NCI-H345 treated with DMSO at 0.1 percent for 48 hours (cell line): ENCODE measurements around the gene LGALS14.
"Not testable (repeated sequence)": the region's sequence is repeated elsewhere in the genome, so short reads cannot be mapped to it uniquely, and the experiment has no call there.

Source experiments
- DNase-seq: peaks from one replicate; lab custom pipeline; 2025; ENCODE audit not compliant: unreplicated experiment; lab: John Stamatoyannopoulos, UW

The LGALS14 gene

GRCh38 chr19:39704181-39705044, at the start of gene LGALS14:
Gene LGALS14 (plus strand): TSS chr19:39704481. CDS start chr19:39704529, 48 bp downstream.
- DNase-seq: peak; percentile 46

GRCh38 chr19:39655613-39656012, 48.7 kb upstream of the LGALS14 start, which contains the start of gene LGALS16:
Gene LGALS16 (plus strand): TSS chr19:39655913. CDS start chr19:39655962, 49 bp downstream.
- DNase-seq: no peak

- no peak for DNase-seq
Measured at GRCh38 chr19:39659791-39660190, 44.5 kb upstream of the LGALS14 start.

- DNase-seq: no peak
Measured at GRCh38 chr19:39660661-39661060, 43.6 kb upstream of the LGALS14 start.

- DNase-seq: no peak
Measured at GRCh38 chr19:39661565-39661964, 42.7 kb upstream of the LGALS14 start.

GRCh38 chr19:39669860-39670259, 34.4 kb upstream of the LGALS14 start:
- not testable (repeated sequence) for DNase-seq

- DNase-seq: no peak
Measured at GRCh38 chr19:39670998-39671397, 33.3 kb upstream of the LGALS14 start.

GRCh38 chr19:39671739-39672363, 32.4 kb upstream of the LGALS14 start:
- DNase-seq: peak; percentile 79

GRCh38 chr19:39672473-39672872, 31.8 kb upstream of the LGALS14 start:
- DNase-seq: no peak

GRCh38 chr19:39673862-39674261, 30.4 kb upstream of the LGALS14 start:
- DNase-seq: peak; percentile 5

- no peak for DNase-seq
Measured at GRCh38 chr19:39676004-39676403, 28.3 kb upstream of the LGALS14 start.

- no peak for DNase-seq
Measured at GRCh38 chr19:39677961-39678889, 26.1 kb upstream of the LGALS14 start.

- DNase-seq: no peak
Measured at GRCh38 chr19:39679056-39679790, 25.1 kb upstream of the LGALS14 start.

GRCh38 chr19:39679791-39680168, 24.5 kb upstream of the LGALS14 start:
- no peak for DNase-seq

- DNase-seq: no peak
Measured at GRCh38 chr19:39680593-39680992, 23.7 kb upstream of the LGALS14 start.

GRCh38 chr19:39681416-39681815, 22.9 kb upstream of the LGALS14 start:
- DNase-seq: no peak

- no peak for DNase-seq
Measured at GRCh38 chr19:39684267-39684666, 20.0 kb upstream of the LGALS14 start.

- no peak for DNase-seq
Measured at GRCh38 chr19:39686739-39687138, 17.5 kb upstream of the LGALS14 start.

- not testable (repeated sequence) for DNase-seq
Measured at GRCh38 chr19:39688637-39689036, 15.6 kb upstream of the LGALS14 start.

- no peak for DNase-seq
Measured at GRCh38 chr19:39692166-39692565, 12.1 kb upstream of the LGALS14 start.
